Raji (cell line): Measurements from ENCODE around the gene OR1K1.

ENCODE experiments used
- POLR2A ChIP-seq: IDR thresholded peaks from 2 replicates; pipeline ENCODE4 v1.6.1; 2011; ENCODE audit warnings: low read depth, low read length, control low read depth; ENCODE audit not compliant: insufficient read depth

OR1K1 gene

GRCh38 chr9:122797316-122798063 lies 2.4 kb upstream of the OR1K1 start:
- TF ChIP-seq POLR2A, result no peak

DNA sequence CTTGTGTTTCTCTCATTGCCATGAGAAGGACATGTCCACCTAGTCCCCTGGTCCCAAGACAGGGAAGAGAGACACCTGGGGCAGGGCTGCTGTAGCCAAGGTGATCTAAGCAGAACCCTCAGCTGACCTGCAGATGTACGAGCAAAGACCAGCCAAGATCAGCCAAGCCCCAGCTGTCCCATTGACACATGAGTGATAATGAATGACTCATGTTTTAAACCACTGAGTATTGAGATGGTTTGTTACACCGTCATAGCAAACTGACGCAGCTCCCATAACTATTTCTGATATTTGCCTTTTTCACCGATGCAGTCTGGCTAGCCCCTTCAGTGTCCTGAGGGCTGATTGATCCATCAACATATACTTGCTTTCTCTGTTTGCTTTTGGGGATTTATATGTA lies 6.7 kb downstream of the OR1K1 start:
- no peak for TF ChIP-seq POLR2A

DNA sequence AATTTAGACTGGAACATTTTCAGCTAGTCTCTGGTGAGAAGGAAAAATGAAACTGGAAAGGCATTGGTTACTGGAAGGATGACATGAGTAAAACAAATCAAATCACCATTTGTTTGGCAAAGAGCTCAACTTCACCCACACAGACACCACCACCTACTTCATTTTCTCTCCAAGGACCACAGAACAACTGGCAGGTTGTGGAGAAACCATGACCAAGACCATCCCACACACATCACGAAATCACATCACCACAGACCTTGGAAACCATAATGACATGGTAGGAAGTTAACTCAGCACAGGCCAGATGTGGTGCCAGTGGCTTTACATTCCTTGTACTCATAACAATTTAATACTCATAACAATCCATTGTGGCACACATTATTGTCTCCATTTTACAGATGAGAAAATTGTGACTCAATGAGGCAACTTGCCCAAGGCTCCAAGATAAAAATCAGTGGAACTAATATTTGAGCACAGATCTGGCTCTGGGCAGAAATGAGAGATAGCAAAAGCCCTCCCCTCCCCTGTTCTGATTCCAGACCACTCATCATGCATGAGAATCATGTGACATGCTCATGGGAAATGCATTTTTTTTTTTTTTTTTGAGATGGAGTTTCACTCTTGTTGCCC lies 7.5 kb downstream of the OR1K1 start:
- no peak for TF ChIP-seq POLR2A

DNA sequence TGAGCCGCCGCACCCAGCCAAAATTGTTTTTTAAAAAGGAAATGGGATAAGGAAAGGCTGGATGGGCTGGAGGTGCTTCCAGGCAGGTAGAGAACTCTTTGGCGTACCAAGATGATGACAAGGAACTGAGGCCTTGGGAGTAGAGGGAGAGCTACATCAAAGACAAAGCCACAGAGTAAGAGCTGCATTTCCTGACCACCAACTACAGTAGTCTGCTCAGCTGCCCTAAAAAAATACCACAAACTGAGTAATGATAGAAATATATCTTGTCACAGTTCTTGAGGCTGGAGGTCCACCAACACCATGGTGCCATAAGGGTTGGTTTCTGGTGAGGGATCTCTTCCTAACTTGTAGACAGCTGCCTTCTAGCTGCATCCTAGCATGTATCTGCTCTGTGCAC lies 8.2 kb downstream of the OR1K1 start:
- no peak for TF ChIP-seq POLR2A

DNA sequence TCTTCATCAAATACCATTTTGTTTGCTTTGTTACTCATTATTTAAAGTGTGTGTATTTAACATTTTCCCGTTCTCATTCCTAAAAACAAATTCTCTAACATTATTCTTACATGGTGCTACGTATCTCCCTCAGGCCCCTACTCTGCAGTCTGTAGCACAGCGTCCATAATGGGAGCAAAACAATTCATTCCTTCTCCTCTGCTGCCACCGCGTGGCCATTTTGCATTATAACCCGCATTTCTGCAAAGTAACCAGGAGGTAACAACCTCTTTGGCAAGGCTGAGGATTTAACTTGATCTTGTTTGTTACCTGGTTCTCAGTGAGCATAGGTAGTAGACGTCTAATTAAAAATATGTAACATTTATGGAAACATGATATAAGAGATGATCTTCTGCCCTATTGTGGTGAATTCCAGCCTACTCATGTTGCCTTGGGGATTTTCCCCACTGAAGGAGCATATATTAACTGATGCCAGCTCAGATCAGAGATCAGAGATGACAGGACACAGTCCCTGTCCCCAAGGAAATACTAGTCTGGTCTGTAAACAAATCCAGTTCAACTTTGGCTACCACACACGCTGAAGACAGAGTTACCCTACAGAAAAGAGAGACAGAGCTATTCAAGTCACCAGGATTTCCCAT lies 10.5 kb downstream of the OR1K1 start:
- TF ChIP-seq POLR2A, result no peak

DNA sequence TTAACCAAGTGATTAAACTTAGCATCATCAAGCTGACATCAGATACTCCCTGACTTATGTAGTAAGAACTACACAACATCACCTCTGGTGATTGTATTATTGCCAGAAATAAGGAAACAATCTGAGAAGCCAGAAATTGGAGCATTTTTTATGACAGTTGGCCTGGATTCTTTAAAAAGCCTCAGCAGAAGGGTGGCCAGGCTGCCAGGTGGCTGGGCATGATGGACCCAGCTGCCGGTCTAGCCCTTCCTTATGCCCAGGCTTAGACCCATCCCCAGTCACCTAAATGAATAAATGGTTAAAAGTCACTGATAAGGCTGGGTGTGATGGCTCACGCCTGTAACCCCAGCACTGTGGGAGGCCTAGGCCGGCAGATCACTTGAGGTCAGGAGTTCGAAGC lies 12.8 kb downstream of the OR1K1 start:
- TF ChIP-seq POLR2A, result no peak

DNA sequence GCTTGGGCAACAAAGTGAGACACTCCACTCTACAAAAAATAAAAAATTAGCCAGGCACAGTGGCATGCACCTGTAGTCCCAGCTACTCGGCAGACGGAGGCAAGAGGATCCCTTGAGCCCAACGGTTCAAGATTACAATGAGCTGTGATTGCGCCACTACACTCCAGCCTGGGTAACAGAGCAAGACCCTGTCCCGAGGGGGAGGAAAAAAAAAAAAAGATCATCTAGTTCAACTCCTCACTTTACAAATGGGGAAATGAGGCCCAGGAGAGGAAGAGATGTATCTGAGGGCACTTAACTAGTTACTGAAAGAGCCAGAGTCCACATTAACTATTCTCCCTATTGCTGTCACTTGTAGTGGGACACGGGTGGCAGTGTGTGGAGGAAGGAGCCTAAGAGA lies 14.6 kb downstream of the OR1K1 start:
- no peak for TF ChIP-seq POLR2A

DNA sequence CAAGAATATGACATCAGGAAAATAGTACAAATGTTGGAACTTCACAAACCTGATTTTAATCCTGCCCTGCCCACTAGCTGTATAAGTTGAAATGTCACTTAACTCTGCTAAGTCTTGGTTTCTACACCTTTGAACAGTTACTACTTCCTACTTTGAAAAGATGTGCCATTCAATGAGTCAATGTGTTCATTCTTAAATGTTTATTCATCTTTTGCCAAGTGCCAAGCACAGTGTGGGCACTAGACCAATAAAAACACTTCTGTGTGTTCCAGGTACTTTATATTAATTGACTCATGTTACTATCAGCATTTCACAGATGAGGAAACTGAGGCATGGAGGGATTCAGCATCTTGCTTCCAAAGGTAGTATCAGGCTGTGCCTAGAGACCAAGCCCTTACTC lies 15.6 kb downstream of the OR1K1 start:
- TF ChIP-seq POLR2A, result no peak

GRCh38 chr9:122816163-122816867 lies 16.4 kb downstream of the OR1K1 start:
- no peak for TF ChIP-seq POLR2A

DNA sequence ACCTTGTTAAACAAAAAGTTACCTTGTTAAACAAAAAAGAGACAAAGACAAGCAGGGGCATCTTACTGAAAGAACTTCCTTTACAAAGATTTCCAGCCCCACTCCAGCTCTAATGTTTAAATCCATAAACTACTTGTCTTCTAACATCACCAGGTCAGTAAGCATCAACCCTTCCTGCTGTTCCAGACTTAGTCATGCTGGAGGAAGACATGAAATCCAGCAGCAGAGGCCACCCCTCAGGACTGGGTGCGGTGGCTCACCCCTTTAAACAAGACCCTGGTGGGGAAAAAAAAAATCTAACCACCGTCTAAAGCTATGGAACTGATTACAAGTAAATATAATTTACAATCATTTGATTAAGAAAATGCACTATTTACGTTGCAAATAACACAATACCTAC lies 19.4 kb downstream of the OR1K1 start:
- no peak for TF ChIP-seq POLR2A

- no peak for TF ChIP-seq POLR2A
Observed at GRCh38 chr9:122819791-122820489, 20.0 kb downstream of the OR1K1 start.

DNA sequence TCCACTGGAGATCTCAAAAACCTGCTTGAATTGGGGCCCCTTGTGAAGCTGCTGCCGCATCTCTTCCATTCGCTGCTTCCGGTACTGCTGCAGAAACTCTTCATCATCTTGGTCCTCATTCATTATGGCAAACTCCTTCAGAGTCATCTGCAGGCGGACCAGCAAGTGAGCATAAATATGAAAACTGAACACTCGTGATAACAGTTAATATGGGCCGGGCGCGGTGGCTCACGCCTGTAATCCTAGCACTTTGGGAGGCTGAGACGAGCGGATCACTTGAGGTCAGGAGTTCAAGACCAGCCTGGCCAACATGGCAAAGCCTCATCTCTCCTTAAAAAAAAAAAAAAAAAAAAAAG lies 20.5 kb downstream of the OR1K1 start:
- TF ChIP-seq POLR2A, result no peak

DNA sequence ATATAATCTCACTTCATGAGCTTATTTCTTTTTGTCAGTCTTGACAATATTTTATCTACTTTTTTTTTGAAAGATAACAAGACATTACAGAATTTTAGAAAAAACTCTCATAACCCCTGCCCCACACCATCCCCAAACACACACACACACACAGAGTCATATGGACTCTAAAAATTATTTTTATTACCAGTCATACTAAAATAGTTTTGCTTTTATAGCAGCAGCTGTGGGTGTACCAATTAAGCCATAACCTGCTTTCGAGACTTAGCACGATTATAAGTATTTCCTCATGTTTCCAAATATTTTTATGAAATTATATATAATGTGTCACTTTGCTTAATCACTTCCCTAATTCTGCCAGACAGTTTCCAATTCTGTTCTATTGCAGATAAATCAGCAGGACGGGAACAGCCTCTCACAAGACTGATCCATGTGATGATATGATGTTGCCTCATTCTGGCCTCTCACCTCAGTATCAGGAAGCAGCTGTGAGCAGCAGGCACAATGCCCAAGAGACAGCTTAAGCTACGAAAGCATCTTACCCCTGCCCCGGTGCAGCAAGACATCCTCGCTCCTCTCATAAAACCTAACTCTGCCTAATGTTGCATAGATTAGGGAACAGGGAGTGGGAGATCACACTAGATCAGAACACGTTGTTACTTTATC lies 21.5 kb downstream of the OR1K1 start:
- TF ChIP-seq POLR2A, result no peak

DNA sequence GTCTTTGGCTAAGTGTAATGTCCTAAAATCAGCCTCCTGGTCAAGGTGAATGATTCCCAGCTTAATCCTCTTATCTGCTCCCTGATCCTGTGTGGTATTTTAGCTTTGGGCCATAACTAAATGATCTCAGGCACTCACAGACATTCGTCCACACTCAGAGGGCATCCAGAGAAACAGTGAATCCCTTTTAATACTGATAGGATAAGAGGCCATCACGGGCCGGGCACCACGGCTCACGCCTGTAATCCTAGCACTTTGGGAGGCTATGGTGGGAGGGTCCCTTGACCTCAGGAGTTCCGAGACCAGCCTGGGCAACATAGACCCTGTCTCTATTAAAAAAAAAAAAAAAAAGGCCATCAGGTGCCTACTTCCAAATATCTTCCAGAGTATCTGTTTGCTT lies 22.1 kb downstream of the OR1K1 start:
- no peak for TF ChIP-seq POLR2A

GRCh38 chr9:122822938-122823337 lies 23.0 kb downstream of the OR1K1 start:
- TF ChIP-seq POLR2A, result no peak

GRCh38 chr9:122827761-122828093 lies 27.8 kb downstream of the OR1K1 start:
- TF ChIP-seq POLR2A, result no peak

- TF ChIP-seq POLR2A, result no peak
Observed at GRCh38 chr9:122832194-122832593, 32.3 kb downstream of the OR1K1 start.
